GM18498 (cell line): ENCODE data around the gene TNIP2.
"Not testable (repeated sequence)": the region's sequence is repeated elsewhere in the genome, so short reads cannot be mapped to it uniquely, and the experiment has no call there.

Experiments used
- ATAC-seq: cut with Tn5 transposase; IDR thresholded peaks from one replicate; pipeline ENCODE4 v1.9.1; 2021; ENCODE audit warnings: mild to moderate bottlenecking, moderate library complexity; ENCODE audit not compliant: unreplicated experiment

TNIP2 gene

GRCh38 chr4:2794486-2795299 is 38.6 kb upstream of the TNIP2 start:
- ATAC-seq, result no peak

- ATAC-seq, result no peak
These were observed 37.7 kb upstream of the TNIP2 start for GRCh38 chr4:2793586-2794485.

- peak; percentile 48 for ATAC-seq
These were observed 36.8 kb upstream of the TNIP2 start, which contains the start of gene SH3BP2 for GRCh38 chr4:2792711-2793585. Gene SH3BP2 (plus strand): TSS chr4:2793085. CDS start chr4:2820618, 27,533 bp downstream.

GRCh38 chr4:2792396-2792710 is 36.2 kb upstream of the TNIP2 start:
- ATAC-seq, result no peak

GRCh38 chr4:2791518-2792395 is 35.6 kb upstream of the TNIP2 start:
- ATAC-seq, result no peak

GRCh38 chr4:2790583-2791517 is 34.7 kb upstream of the TNIP2 start:
- no peak for ATAC-seq

- no peak for ATAC-seq
These were observed 33.9 kb upstream of the TNIP2 start for GRCh38 chr4:2789793-2790582.

- no peak for ATAC-seq
These were observed 33.2 kb upstream of the TNIP2 start for GRCh38 chr4:2789351-2789750.

- ATAC-seq, result no peak
These were observed 32.5 kb upstream of the TNIP2 start for GRCh38 chr4:2788532-2789103.

- no peak for ATAC-seq
These were observed 32.0 kb upstream of the TNIP2 start for GRCh38 chr4:2788101-2788500.

- peak; percentile 78 for ATAC-seq
These were observed 31.3 kb upstream of the TNIP2 start for GRCh38 chr4:2787230-2788100.

- no peak for ATAC-seq
These were observed 30.7 kb upstream of the TNIP2 start for GRCh38 chr4:2786794-2787229.

- no peak for ATAC-seq
These were observed 30.1 kb upstream of the TNIP2 start for GRCh38 chr4:2786152-2786671.

GRCh38 chr4:2785613-2786012 is 29.5 kb upstream of the TNIP2 start:
- no peak for ATAC-seq

GRCh38 chr4:2783790-2784189 is 27.7 kb upstream of the TNIP2 start:
- no peak for ATAC-seq

- no peak for ATAC-seq
These were observed 25.8 kb upstream of the TNIP2 start for GRCh38 chr4:2781911-2782310.

- not testable (repeated sequence) for ATAC-seq
These were observed 24.5 kb upstream of the TNIP2 start for GRCh38 chr4:2780643-2781042.
